Measurements from ENCODE around the gene LPIN3. TPM values are rescaled to one million over a fixed set of nuclear protein-coding genes. Genes with fewer than 3 reads are reported as not detected.

LPIN3 gene
- total RNA-seq (2014; rRNA removed; shearing (Covaris generic)) (8.4 and 9.7 TPM in 2 replicates), polyA plus RNA-seq (2016; fragmentation: Nextera tagmentation; extraction: Ambion mirVana) (6.1 and 6.5 TPM in 2 replicates)
- long read RNA-seq, partial matches to known transcripts: 0 of 2 reads
- long read RNA-seq, other reads (novel, unspliced or antisense): 2 of 2 reads

GRCh38 chr20:41340327-41341055, at the start of gene LPIN3:
Gene LPIN3, plus strand, starts transcription at chr20:41340821. Its CDS starts 4,983 bp downstream, at chr20:41345804.
- Histone ChIP-seq H4K20me1 (replicated peaks; ENCODE audit: insufficient read depth) (no peaks in the 10 kb centered on the region; the same call in 1 of the 2 replicates), H3K4me2 (peak within 1 kb of the TSS; percentile 77), H3K4me1 (ENCODE audit: insufficient read depth) (peaks cover 11% of the 10 kb centered on the region), H3K9me2 (ENCODE audit: insufficient read depth) (no peaks in the 10 kb centered on the region), H3K79me2 (replicated peaks; ENCODE audit: insufficient read depth) (no peaks in the 10 kb centered on the region), H2AFZ (peak within 1 kb of the TSS; percentile 98), H3K27me3 (ENCODE audit: insufficient read depth) (peaks cover 7% of the 10 kb centered on the region; the same call in 1 of the 2 replicates), H3K4me3 (peak within 1 kb of the TSS; percentile 55), H3K36me3 (ENCODE audit: insufficient read depth) (no peaks in the 10 kb centered on the region), H3K27ac (ENCODE audit: low read depth) (no peak within 1 kb of the TSS), H3F3A (replicated peaks; ENCODE audit: low read depth) (no peaks in the 10 kb centered on the region; the same call in 1 of the 2 replicates)
- Mint-ChIP-seq H3K4me1 (peaks cover 10% of the 10 kb centered on the region), H3K9me3 (no peaks in the 10 kb centered on the region), H3K27me3 (ENCODE audit: insufficient read depth, low read depth, poor library complexity) (peaks cover 28% of the 10 kb centered on the region), H3K4me3 (peak within 1 kb of the TSS; percentile 78), H3K27ac (peak within 1 kb of the TSS; percentile 46; the same call in 1 of the 2 replicates), H3K36me3 (ENCODE audit: low read depth) (no peaks in the 10 kb centered on the region; the same call in 2 of the 3 replicates)
- TF ChIP-seq ZNF331 (CRISPR knock-in tag; IDR thresholded peaks at IDR 0.05; ENCODE audit: low read depth) (no peak), ETS1 (IDR thresholded peaks at IDR 0.05) (peak; percentile 41; the same call in 1 of the 2 replicates), ZNF462 (CRISPR knock-in tag; IDR thresholded peaks at IDR 0.05) (no peak), CTCF (conservative IDR thresholded peaks at IDR 0.05; ENCODE audit: low read depth in 2 of 2) (peak in 1 of 2 experiments; percentile 70; a peak in 2 of 4 replicates), STAT1 (IDR thresholded peaks at IDR 0.05; ENCODE audit: unreplicated experiment) (no peak), POLR2AphosphoS5 (IDR thresholded peaks at IDR 0.05; ENCODE audit: low read depth) (peak; percentile 41), REST (IDR thresholded peaks at IDR 0.05; ENCODE audit: unreplicated experiment) (no peak), ZNF114 (CRISPR knock-in tag; IDR thresholded peaks at IDR 0.05) (no peak)
- ATAC-seq (peak; percentile 92), DNase-seq (ENCODE audit: low spot score) (peak; percentile 94)
